Cardiac muscle cell (in vitro differentiated cells and primary cell): Measurements from ENCODE around the gene FOXA1. TPM values are rescaled to one million over a fixed set of nuclear protein-coding genes. Genes with fewer than 3 reads are reported as not detected.

Experiments
- DNase-seq, 2 donors: peaks; one replicate each; pipeline versions ENCODE4 v3.0.0 to v3.0.0-alpha.2; 2010 to 2017; ENCODE audit warnings: low read depth in 1 of 2, low spot score in 1 of 2
- H3K27ac ChIP-seq: fragments of 200-600 bp; sonication (generic); 2 replicates; pipeline ENCODE4 v1.5.1; 2016
- H3K27me3 ChIP-seq: fragments of 200-600 bp; sonication (generic); 2 replicates; pipeline ENCODE4 v1.6.0; 2016; ENCODE audit warnings: control low read depth
- H3K36me3 ChIP-seq: fragments of 200-600 bp; sonication (generic); 2 replicates; pipeline ENCODE4 v1.5.1; 2016; ENCODE audit warnings: control low read depth
- H3K4me1 ChIP-seq: fragments of 200-600 bp; sonication (generic); 2 replicates; pipeline ENCODE4 v1.8.1; 2017; ENCODE audit warnings: low read depth, mild to moderate bottlenecking, mixed run types
- H3K4me3 ChIP-seq: fragments of 200-600 bp; sonication (generic); 2 replicates; pipeline ENCODE4 v1.5.1; 2016; ENCODE audit warnings: mild to moderate bottlenecking
- H3K9me3 ChIP-seq: fragments of 200-600 bp; sonication (generic); 2 replicates; pipeline ENCODE4 v1.5.1; 2017; ENCODE audit warnings: low read depth, mild to moderate bottlenecking, control low read depth
- CTCF ChIP-seq: IDR thresholded peaks from 2 replicates; pipeline ENCODE4 v1.5.1; 2012; ENCODE audit warnings: low read depth, mild to moderate bottlenecking, low read length
- polyA plus RNA-seq: library from polyadenylated mRNA; unstranded; fragments of >200 nt; fragmentation: Nextera tagmentation; extraction: Ambion mirVana; gene quantifications from 2 replicates; pipeline ENCODE4 v1.2.1, GENCODE V29; 2016
- total RNA-seq: library from RNA; depleted of rRNA; stranded (reverse); fragments of >200 nt; gene quantifications from 2 replicates; pipeline ENCODE4 v1.2.3, GENCODE V29; 2016

The FOXA1 gene
- total and polyA plus RNA-seq, 2 experiments from 2014 or later, result 0.06 TPM; not detected in 1

GRCh38 chr14:37601865-37602264 is 6.8 kb upstream of the FOXA1 start:
- no peak for DNase-seq
- peaks cover 100% of the 10 kb centered on the region for H3K27me3 ChIP-seq
- no peaks in the 10 kb centered on the region for H3K4me1 ChIP-seq
- H3K27ac ChIP-seq, result no peak overlapping the region
- no peak for TF ChIP-seq CTCF
- H3K36me3 ChIP-seq, result no peaks in the 10 kb centered on the region
- H3K4me3 ChIP-seq, result no peak overlapping the region
- H3K9me3 ChIP-seq, result no peaks in the 10 kb centered on the region

GRCh38 chr14:37600880-37601741 is 6.1 kb upstream of the FOXA1 start:
- H3K4me1 ChIP-seq, result no peaks in the 10 kb centered on the region
- TF ChIP-seq CTCF, result no peak
- H3K27me3 ChIP-seq, result peaks cover 100% of the 10 kb centered on the region
- H3K4me3 ChIP-seq, result no peak overlapping the region
- no peaks in the 10 kb centered on the region for H3K9me3 ChIP-seq
- no peaks in the 10 kb centered on the region for H3K36me3 ChIP-seq
- no peak for DNase-seq
- no peak overlapping the region for H3K27ac ChIP-seq

- Histone ChIP-seq H3K4me3 (peak overlapping the region; percentile 16), H3K9me3 (no peaks in the 10 kb centered on the region)
- DNase-seq, result no peak
These were observed 4.7 kb upstream of the FOXA1 start for GRCh38 chr14:37599507-37600368.

GRCh38 chr14:37598747-37599506 is 3.9 kb upstream of the FOXA1 start:
- H3K9me3 ChIP-seq, result no peaks in the 10 kb centered on the region
- H3K4me3 ChIP-seq, result no peak overlapping the region
- no peak for DNase-seq
- H3K27me3 ChIP-seq, result peaks cover 99% of the 10 kb centered on the region
- H3K4me1 ChIP-seq, result peaks cover 9% of the 10 kb centered on the region
- H3K36me3 ChIP-seq, result no peaks in the 10 kb centered on the region
- no peak for TF ChIP-seq CTCF
- no peak overlapping the region for H3K27ac ChIP-seq

More at GRCh38 chr14:37599507-37600368, 4.7 kb upstream of the FOXA1 start:
- Histone ChIP-seq H3K27ac (no peak overlapping the region), H3K27me3 (peaks cover 99% of the 10 kb centered on the region), H3K36me3 (no peaks in the 10 kb centered on the region), H3K4me1 (peaks cover 9% of the 10 kb centered on the region)
- no peak for TF ChIP-seq CTCF
